ENCODE data around the gene MAP4K4.

MAP4K4 gene

GRCh38 chr2:101830555-101830954 is 133.0 kb downstream of the MAP4K4 start:
- H2AFZ ChIP-seq (ENCODE audit: low read depth, low read length): no peak overlapping the region
- H4K20me1 ChIP-seq (ENCODE audit: insufficient read depth, low read length): peaks cover 20% of the 10 kb centered on the region; the same call in 1 of the 2 replicates
- DNase-seq: no peak
- no peak overlapping the region for H3K4me3 ChIP-seq (ENCODE audit: low read depth in 1 of 2, low read length in 2 of 2)
- no peaks in the 10 kb centered on the region for H3K27me3 ChIP-seq (ENCODE audit: insufficient read depth, low read length, poor library complexity)
- H3K36me3 ChIP-seq (ENCODE audit: insufficient read depth, low read length): peaks cover 83% of the 10 kb centered on the region
- H3K79me2 ChIP-seq (ENCODE audit: insufficient read depth, low read length): peaks cover 15% of the 10 kb centered on the region; the same call in 1 of the 2 replicates
- TF ChIP-seq CTCF (IDR thresholded peaks at IDR 0.05; ENCODE audit: borderline replicate concordance, extremely low read depth, low read length, poor library complexity, severe bottlenecking): no peak
- TF ChIP-seq EZH2 (IDR thresholded peaks at IDR 0.05; ENCODE audit: borderline replicate concordance, low read depth, low read length, severe bottlenecking): no peak
- ATAC-seq (ENCODE audit: insufficient read depth, low read depth): no peak
- no peak overlapping the region for H3K9ac ChIP-seq (ENCODE audit: low read depth, low read length)
- H3K4me2 ChIP-seq (ENCODE audit: insufficient read depth, low read length): no peak overlapping the region
- H3K4me1 ChIP-seq (ENCODE audit: insufficient read depth, low read length): no peaks in the 10 kb centered on the region
- peak overlapping the region; percentile 14; the same call in 1 of the 2 replicates for H3K27ac ChIP-seq (ENCODE audit: low read length)
- H3K9me3 ChIP-seq (ENCODE audit: insufficient read depth, low read length, severe bottlenecking): no peaks in the 10 kb centered on the region

- Histone ChIP-seq H3K4me3 (ENCODE audit: low read depth in 1 of 2, low read length in 2 of 2) (no peak overlapping the region), H3K4me2 (ENCODE audit: insufficient read depth, low read length) (no peak overlapping the region), H3K79me2 (ENCODE audit: insufficient read depth, low read length) (peaks cover 13% of the 10 kb centered on the region; the same call in 1 of the 2 replicates), H3K27me3 (ENCODE audit: insufficient read depth, low read length, poor library complexity) (no peaks in the 10 kb centered on the region), H3K27ac (ENCODE audit: low read length) (peak overlapping the region; percentile 50), H2AFZ (ENCODE audit: low read depth, low read length) (no peak overlapping the region), H4K20me1 (ENCODE audit: insufficient read depth, low read length) (peaks cover 20% of the 10 kb centered on the region; the same call in 1 of the 2 replicates), H3K4me1 (ENCODE audit: insufficient read depth, low read length) (no peaks in the 10 kb centered on the region), H3K9ac (ENCODE audit: low read depth, low read length) (no peak overlapping the region), H3K9me3 (ENCODE audit: insufficient read depth, low read length, severe bottlenecking) (no peaks in the 10 kb centered on the region), H3K36me3 (ENCODE audit: insufficient read depth, low read length) (peaks cover 84% of the 10 kb centered on the region)
- ATAC-seq (ENCODE audit: insufficient read depth, low read depth): peak; percentile 86
- DNase-seq: peak; percentile 65
- TF ChIP-seq EZH2 (IDR thresholded peaks at IDR 0.05; ENCODE audit: borderline replicate concordance, low read depth, low read length, severe bottlenecking): no peak
- peak; percentile 80 for TF ChIP-seq CTCF (IDR thresholded peaks at IDR 0.05; ENCODE audit: borderline replicate concordance, extremely low read depth, low read length, poor library complexity, severe bottlenecking)
Observed at GRCh38 chr2:101831351-101831865, 133.9 kb downstream of the MAP4K4 start.

DNA sequence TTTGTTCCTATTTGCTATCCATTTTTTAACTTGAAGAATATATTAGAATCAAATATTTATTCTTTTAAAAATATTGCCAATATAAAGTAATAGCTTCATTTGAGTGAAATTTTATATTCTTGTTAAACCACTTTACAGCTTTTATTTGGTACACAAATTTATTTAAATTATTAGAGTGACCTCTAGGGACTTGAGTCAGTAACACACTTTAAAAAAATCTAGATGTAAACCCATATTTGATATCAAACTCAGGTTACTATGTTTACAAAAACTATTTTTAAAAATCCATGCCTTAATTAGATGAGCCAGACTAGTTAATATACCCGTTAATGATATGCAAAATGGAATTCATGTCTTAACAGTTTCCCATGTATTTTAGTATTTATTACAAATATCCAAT is 134.6 kb downstream of the MAP4K4 start:
- Histone ChIP-seq H3K9ac (ENCODE audit: low read depth, low read length) (no peak overlapping the region), H3K27ac (ENCODE audit: low read length) (no peak overlapping the region), H4K20me1 (ENCODE audit: insufficient read depth, low read length) (peaks cover 20% of the 10 kb centered on the region; the same call in 1 of the 2 replicates), H3K4me1 (ENCODE audit: insufficient read depth, low read length) (no peaks in the 10 kb centered on the region), H2AFZ (ENCODE audit: low read depth, low read length) (no peak overlapping the region), H3K36me3 (ENCODE audit: insufficient read depth, low read length) (peaks cover 84% of the 10 kb centered on the region), H3K4me2 (ENCODE audit: insufficient read depth, low read length) (no peak overlapping the region), H3K9me3 (ENCODE audit: insufficient read depth, low read length, severe bottlenecking) (no peaks in the 10 kb centered on the region), H3K4me3 (ENCODE audit: low read depth in 1 of 2, low read length in 2 of 2) (no peak overlapping the region), H3K27me3 (ENCODE audit: insufficient read depth, low read length, poor library complexity) (no peaks in the 10 kb centered on the region), H3K79me2 (ENCODE audit: insufficient read depth, low read length) (peaks cover 10% of the 10 kb centered on the region; the same call in 1 of the 2 replicates)
- ATAC-seq (ENCODE audit: insufficient read depth, low read depth) (no peak), DNase-seq (no peak)
- TF ChIP-seq CTCF (IDR thresholded peaks at IDR 0.05; ENCODE audit: borderline replicate concordance, extremely low read depth, low read length, poor library complexity, severe bottlenecking) (peak; percentile 55), EZH2 (IDR thresholded peaks at IDR 0.05; ENCODE audit: borderline replicate concordance, low read depth, low read length, severe bottlenecking) (no peak)

Measured in DND-41 (cell line).